ENCODE measurements around the gene TMC1.

TMC1 gene

DNA sequence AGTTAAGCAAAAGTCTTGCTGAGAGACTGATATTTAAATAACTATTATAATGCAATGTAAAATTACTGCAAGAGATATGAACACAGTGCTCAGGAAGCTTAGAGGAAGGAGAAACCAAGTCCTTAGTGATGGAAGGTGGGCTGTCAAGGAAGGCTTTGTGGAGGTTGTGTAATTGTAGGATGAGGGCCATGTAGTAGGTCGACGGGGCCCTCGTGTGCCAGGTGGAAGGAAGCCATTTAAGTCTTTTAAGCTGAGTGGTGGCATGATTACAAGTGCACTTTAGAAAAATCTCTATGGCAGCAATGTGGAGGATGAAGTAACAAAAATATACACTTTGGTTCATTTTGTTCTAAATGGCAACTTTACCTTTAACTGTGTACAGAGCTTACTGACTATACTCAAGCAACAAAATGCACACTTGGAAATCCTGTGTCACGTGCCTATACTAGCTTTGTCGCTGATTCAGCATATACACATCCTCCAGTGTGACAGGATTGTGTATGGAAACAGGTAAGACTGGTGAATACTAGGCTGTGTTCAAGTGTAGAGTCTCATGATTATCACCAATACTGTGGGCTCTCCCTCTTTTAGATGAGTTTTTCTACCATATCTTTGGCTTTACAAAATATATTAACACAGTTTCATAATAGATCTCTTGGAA lies 78.6 kb downstream of the TMC1 start:
- TF ChIP-seq, protein P1, sequence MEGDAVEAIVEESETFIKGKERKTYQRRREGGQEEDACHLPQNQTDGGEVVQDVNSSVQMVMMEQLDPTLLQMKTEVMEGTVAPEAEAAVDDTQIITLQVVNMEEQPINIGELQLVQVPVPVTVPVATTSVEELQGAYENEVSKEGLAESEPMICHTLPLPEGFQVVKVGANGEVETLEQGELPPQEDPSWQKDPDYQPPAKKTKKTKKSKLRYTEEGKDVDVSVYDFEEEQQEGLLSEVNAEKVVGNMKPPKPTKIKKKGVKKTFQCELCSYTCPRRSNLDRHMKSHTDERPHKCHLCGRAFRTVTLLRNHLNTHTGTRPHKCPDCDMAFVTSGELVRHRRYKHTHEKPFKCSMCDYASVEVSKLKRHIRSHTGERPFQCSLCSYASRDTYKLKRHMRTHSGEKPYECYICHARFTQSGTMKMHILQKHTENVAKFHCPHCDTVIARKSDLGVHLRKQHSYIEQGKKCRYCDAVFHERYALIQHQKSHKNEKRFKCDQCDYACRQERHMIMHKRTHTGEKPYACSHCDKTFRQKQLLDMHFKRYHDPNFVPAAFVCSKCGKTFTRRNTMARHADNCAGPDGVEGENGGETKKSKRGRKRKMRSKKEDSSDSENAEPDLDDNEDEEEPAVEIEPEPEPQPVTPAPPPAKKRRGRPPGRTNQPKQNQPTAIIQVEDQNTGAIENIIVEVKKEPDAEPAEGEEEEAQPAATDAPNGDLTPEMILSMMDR (conservative IDR thresholded peaks at IDR 0.05; ENCODE audit: low read length), result no peak
- TF ChIP-seq EZH2phosphoT487 (IDR thresholded peaks at IDR 0.05; ENCODE audit: borderline replicate concordance), result no peak
- Histone ChIP-seq H3K27me3 (ENCODE audit: insufficient read depth, low read length, poor library complexity, severe bottlenecking) (no peaks in the 10 kb centered on the region), H3K4me1 (ENCODE audit: insufficient read depth, low read length, poor library complexity, severe bottlenecking) (peaks cover 7% of the 10 kb centered on the region), H3K79me2 (ENCODE audit: insufficient read depth, low read length) (no peaks in the 10 kb centered on the region), H4K20me1 (ENCODE audit: insufficient read depth, low read length, poor library complexity, severe bottlenecking) (no peaks in the 10 kb centered on the region), H3K9me2 (replicated peaks; ENCODE audit: low read depth, low read length) (no peaks in the 10 kb centered on the region), H3K4me3 (ENCODE audit: low read length, poor library complexity, severe bottlenecking) (no peak overlapping the region), H3K9me3 (ENCODE audit: insufficient read depth, low read depth, low read length) (no peaks in the 10 kb centered on the region), H3F3A (ENCODE audit: low read depth) (no peaks in the 10 kb centered on the region), H3K9ac (ENCODE audit: low read depth, low read length, poor library complexity, severe bottlenecking) (no peak overlapping the region), H3K4me2 (ENCODE audit: low read depth, low read length, poor library complexity, severe bottlenecking) (no peak overlapping the region), H2AFZ (ENCODE audit: low read length) (no peak overlapping the region), H3K36me3 (ENCODE audit: insufficient read depth, low read length) (no peaks in the 10 kb centered on the region)

DNA sequence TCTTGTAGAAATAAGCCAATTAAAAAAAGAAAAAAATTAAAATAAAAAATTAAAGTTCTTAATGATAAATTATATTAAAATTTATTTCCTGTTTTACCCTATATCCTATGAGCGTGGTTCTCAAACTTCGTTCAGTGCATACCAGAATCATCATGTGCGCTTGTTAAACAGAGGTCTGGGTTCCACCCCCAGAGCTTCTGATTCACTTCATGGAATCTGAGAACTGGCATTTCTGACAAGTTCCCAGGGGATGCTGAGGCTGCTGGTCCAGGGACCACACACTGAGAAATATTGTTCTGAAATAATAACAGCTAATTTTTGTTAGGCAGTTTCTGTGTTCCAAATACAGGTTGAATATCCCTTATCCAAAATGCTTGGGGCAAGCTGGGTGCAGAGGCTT lies 79.3 kb downstream of the TMC1 start:
- H3K79me2 ChIP-seq (ENCODE audit: insufficient read depth, low read length), result no peaks in the 10 kb centered on the region
- no peaks in the 10 kb centered on the region for H3K9me2 ChIP-seq (replicated peaks; ENCODE audit: low read depth, low read length)
- no peaks in the 10 kb centered on the region for H3K9me3 ChIP-seq (ENCODE audit: insufficient read depth, low read depth, low read length)
- H3K27me3 ChIP-seq (ENCODE audit: insufficient read depth, low read length, poor library complexity, severe bottlenecking), result no peaks in the 10 kb centered on the region
- peaks cover 7% of the 10 kb centered on the region for H3K4me1 ChIP-seq (ENCODE audit: insufficient read depth, low read length, poor library complexity, severe bottlenecking)
- no peak overlapping the region for H3K4me3 ChIP-seq (ENCODE audit: low read length, poor library complexity, severe bottlenecking)
- no peaks in the 10 kb centered on the region for H4K20me1 ChIP-seq (ENCODE audit: insufficient read depth, low read length, poor library complexity, severe bottlenecking)
- no peaks in the 10 kb centered on the region for H3K36me3 ChIP-seq (ENCODE audit: insufficient read depth, low read length)
- no peak overlapping the region for H3K9ac ChIP-seq (ENCODE audit: low read depth, low read length, poor library complexity, severe bottlenecking)
- no peak for TF ChIP-seq EZH2phosphoT487 (IDR thresholded peaks at IDR 0.05; ENCODE audit: borderline replicate concordance)
- TF ChIP-seq, protein P1 (conservative IDR thresholded peaks at IDR 0.05; ENCODE audit: low read length), result no peak
- H2AFZ ChIP-seq (ENCODE audit: low read length), result no peak overlapping the region
- H3F3A ChIP-seq (ENCODE audit: low read depth), result no peaks in the 10 kb centered on the region
- H3K4me2 ChIP-seq (ENCODE audit: low read depth, low read length, poor library complexity, severe bottlenecking), result no peak overlapping the region

DNA sequence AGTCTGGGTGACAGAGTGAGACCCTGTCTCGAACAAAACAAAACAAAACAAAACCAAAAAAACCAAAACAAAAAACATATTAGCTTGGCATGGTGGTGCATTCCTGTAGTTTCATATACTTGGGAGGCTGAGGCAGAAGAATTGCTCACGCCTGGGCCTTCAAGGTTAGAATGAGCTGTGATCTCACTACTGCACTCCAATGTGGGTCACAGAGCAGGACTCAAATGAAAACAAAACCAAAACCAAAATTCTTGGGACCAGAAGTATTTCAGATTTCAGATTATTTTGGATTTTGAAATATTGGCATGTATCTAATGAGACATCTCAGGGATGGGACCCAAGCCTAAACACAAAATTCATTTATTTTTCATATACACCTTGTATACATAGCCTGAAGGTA lies 80.2 kb downstream of the TMC1 start:
- H3K9ac ChIP-seq (ENCODE audit: low read depth, low read length, poor library complexity, severe bottlenecking), result no peak overlapping the region
- no peaks in the 10 kb centered on the region for H3K36me3 ChIP-seq (ENCODE audit: insufficient read depth, low read length)
- no peaks in the 10 kb centered on the region for H3K27me3 ChIP-seq (ENCODE audit: insufficient read depth, low read length, poor library complexity, severe bottlenecking)
- no peak overlapping the region for H3K4me3 ChIP-seq (ENCODE audit: low read length, poor library complexity, severe bottlenecking)
- H3K9me2 ChIP-seq (replicated peaks; ENCODE audit: low read depth, low read length), result no peaks in the 10 kb centered on the region
- peaks cover 5% of the 10 kb centered on the region for H3K4me1 ChIP-seq (ENCODE audit: insufficient read depth, low read length, poor library complexity, severe bottlenecking)
- H3F3A ChIP-seq (ENCODE audit: low read depth), result no peaks in the 10 kb centered on the region
- H3K9me3 ChIP-seq (ENCODE audit: insufficient read depth, low read depth, low read length), result no peaks in the 10 kb centered on the region
- H4K20me1 ChIP-seq (ENCODE audit: insufficient read depth, low read length, poor library complexity, severe bottlenecking), result no peaks in the 10 kb centered on the region
- TF ChIP-seq, protein P1 (conservative IDR thresholded peaks at IDR 0.05; ENCODE audit: low read length), result no peak
- no peak for TF ChIP-seq EZH2phosphoT487 (IDR thresholded peaks at IDR 0.05; ENCODE audit: borderline replicate concordance)
- no peaks in the 10 kb centered on the region for H3K79me2 ChIP-seq (ENCODE audit: insufficient read depth, low read length)
- H2AFZ ChIP-seq (ENCODE audit: low read length), result no peak overlapping the region
- H3K4me2 ChIP-seq (ENCODE audit: low read depth, low read length, poor library complexity, severe bottlenecking), result no peak overlapping the region
